ENCODE measurements around the gene CD96. TPM values are rescaled to one million over a fixed set of nuclear protein-coding genes. Genes with fewer than 3 reads are reported as not detected.

The CD96 gene
- total RNA-seq, 1 donor from 2014 or later = not detected

- peak overlapping the region; percentile 64 for H3K27ac Mint-ChIP-seq
Observed at GRCh38 chr3:111675846-111676210, 133.8 kb downstream of the CD96 start.

GRCh38 chr3:111676211-111677006 lies 134.4 kb downstream of the CD96 start:
- Mint-ChIP-seq H3K36me3 (no peaks in the 10 kb centered on the region), H3K27me3 (peaks cover 16% of the 10 kb centered on the region), H3K4me1 (ENCODE audit: unreplicated experiment) (peaks cover 24% of the 10 kb centered on the region), H3K9me3 (no peaks in the 10 kb centered on the region), H3K4me3 (peak overlapping the region; percentile 97), H3K27ac (peak overlapping the region; percentile 86)
- no peak for DNase-seq (ENCODE audit: extremely low spot score, unreplicated experiment)
- TF ChIP-seq CTCF (conservative IDR thresholded peaks at IDR 0.05) = no peak

More at GRCh38 chr3:111675846-111676210, 133.8 kb downstream of the CD96 start:
- no peak for DNase-seq (ENCODE audit: extremely low spot score, unreplicated experiment)
- peaks cover 24% of the 10 kb centered on the region for H3K4me1 Mint-ChIP-seq (ENCODE audit: unreplicated experiment)
- H3K4me3 Mint-ChIP-seq = peak overlapping the region; percentile 97
- H3K9me3 Mint-ChIP-seq = no peaks in the 10 kb centered on the region
- peaks cover 17% of the 10 kb centered on the region for H3K27me3 Mint-ChIP-seq
- no peak for TF ChIP-seq CTCF (conservative IDR thresholded peaks at IDR 0.05)
- no peaks in the 10 kb centered on the region for H3K36me3 Mint-ChIP-seq

GRCh38 chr3:111677007-111677392 lies 135.0 kb downstream of the CD96 start:
- Mint-ChIP-seq H3K4me3 (peak overlapping the region; percentile 71), H3K27me3 (peaks cover 16% of the 10 kb centered on the region), H3K36me3 (no peaks in the 10 kb centered on the region), H3K4me1 (ENCODE audit: unreplicated experiment) (peaks cover 24% of the 10 kb centered on the region), H3K27ac (peak overlapping the region; percentile 86), H3K9me3 (no peaks in the 10 kb centered on the region)
- no peak for TF ChIP-seq CTCF (conservative IDR thresholded peaks at IDR 0.05)
- no peak for DNase-seq (ENCODE audit: extremely low spot score, unreplicated experiment)

GRCh38 chr3:111681661-111682426 lies 139.8 kb downstream of the CD96 start:
- no peak for DNase-seq (ENCODE audit: extremely low spot score, unreplicated experiment)
- H3K9me3 Mint-ChIP-seq = no peaks in the 10 kb centered on the region
- no peak overlapping the region for H3K27ac Mint-ChIP-seq
- no peak overlapping the region for H3K4me3 Mint-ChIP-seq
- no peaks in the 10 kb centered on the region for H3K36me3 Mint-ChIP-seq
- peaks cover 7% of the 10 kb centered on the region for H3K27me3 Mint-ChIP-seq
- peaks cover 3% of the 10 kb centered on the region for H3K4me1 Mint-ChIP-seq (ENCODE audit: unreplicated experiment)
- TF ChIP-seq CTCF (conservative IDR thresholded peaks at IDR 0.05) = no peak

- no peak for TF ChIP-seq CTCF (conservative IDR thresholded peaks at IDR 0.05)
- no peaks in the 10 kb centered on the region for H3K9me3 Mint-ChIP-seq
- no peak overlapping the region for H3K4me3 Mint-ChIP-seq
- no peak overlapping the region for H3K27ac Mint-ChIP-seq
- DNase-seq (ENCODE audit: extremely low spot score, unreplicated experiment) = no peak
- H3K4me1 Mint-ChIP-seq (ENCODE audit: unreplicated experiment) = no peaks in the 10 kb centered on the region
- H3K36me3 Mint-ChIP-seq = no peaks in the 10 kb centered on the region
- H3K27me3 Mint-ChIP-seq = peaks cover 5% of the 10 kb centered on the region
Observed at GRCh38 chr3:111684640-111685039, 142.6 kb downstream of the CD96 start.
